Gastroesophageal sphincter (tissue), 3 donors: Measurements from ENCODE around the gene KCNT1.

Experiments
- EP300 ChIP-seq: sonication (generic); formaldehyde crosslinking; IDR thresholded peaks from one replicate; pipeline ENCODE4 v1.6.1; 2017; ENCODE audit warnings: antibody characterized with exemption, mild to moderate bottlenecking
- POLR2AphosphoS5 ChIP-seq: sonication (generic); formaldehyde crosslinking; IDR thresholded peaks from one replicate; pipeline ENCODE4 v1.6.1; 2017; ENCODE audit warnings: antibody characterized with exemption
- TF ChIP-seq, protein P1 (sequence below), 4 experiments: fragments of 200-600 bp in 2 of 4; fragments of 450-650 bp in 2 of 4; sonication (generic) in 1 of 4; IDR thresholded peaks; one replicate each; pipeline ENCODE4 v1.5.1; 2017 to 2019; ENCODE audit warnings: antibody characterized with exemption in 4 of 4, mild to moderate bottlenecking in 2 of 4, moderate library complexity in 2 of 4

DNA sequence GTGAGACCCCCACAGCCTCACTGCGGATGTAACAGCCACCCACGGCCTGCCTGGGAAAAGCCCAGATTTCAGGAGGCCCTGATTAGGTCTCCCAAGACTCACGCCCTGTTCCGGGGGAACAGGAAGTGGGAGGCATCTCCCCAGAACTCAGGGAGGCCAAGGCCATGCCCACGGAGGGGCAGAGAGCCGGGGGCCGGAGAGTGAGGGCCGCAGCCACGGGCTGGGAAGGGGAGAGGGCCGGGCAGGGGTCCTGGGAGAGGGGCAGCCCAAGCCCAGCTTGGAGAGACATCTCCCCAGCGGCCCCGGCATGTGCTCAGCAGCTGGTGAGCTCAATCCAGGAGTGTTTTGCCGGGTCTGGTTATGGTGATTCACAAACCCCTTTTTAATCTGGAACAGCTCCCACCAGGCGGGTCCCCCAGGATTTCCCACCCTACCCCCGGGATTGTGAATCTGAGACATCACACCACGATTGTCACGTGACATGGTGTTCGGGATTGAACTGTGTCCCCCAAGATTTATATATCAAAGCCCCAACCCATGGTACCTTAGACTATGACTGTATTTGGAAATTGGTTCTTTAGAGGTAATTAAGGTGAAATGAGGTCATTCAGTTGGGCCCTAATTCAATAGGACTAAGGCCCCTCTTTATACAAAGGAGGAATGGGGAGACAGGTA lies 26.6 kb downstream of the KCNT1 start:
- TF ChIP-seq, protein P1, sequence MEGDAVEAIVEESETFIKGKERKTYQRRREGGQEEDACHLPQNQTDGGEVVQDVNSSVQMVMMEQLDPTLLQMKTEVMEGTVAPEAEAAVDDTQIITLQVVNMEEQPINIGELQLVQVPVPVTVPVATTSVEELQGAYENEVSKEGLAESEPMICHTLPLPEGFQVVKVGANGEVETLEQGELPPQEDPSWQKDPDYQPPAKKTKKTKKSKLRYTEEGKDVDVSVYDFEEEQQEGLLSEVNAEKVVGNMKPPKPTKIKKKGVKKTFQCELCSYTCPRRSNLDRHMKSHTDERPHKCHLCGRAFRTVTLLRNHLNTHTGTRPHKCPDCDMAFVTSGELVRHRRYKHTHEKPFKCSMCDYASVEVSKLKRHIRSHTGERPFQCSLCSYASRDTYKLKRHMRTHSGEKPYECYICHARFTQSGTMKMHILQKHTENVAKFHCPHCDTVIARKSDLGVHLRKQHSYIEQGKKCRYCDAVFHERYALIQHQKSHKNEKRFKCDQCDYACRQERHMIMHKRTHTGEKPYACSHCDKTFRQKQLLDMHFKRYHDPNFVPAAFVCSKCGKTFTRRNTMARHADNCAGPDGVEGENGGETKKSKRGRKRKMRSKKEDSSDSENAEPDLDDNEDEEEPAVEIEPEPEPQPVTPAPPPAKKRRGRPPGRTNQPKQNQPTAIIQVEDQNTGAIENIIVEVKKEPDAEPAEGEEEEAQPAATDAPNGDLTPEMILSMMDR (IDR thresholded peaks at IDR 0.05): no peak
- TF ChIP-seq POLR2AphosphoS5 (no peak), EP300 (no peak)
